Measurements from ENCODE around the gene IGFN1.
"Not testable (repeated sequence)": the region's sequence is repeated elsewhere in the genome, so short reads cannot be mapped to it uniquely, and the experiment has no call there.

IGFN1 gene

DNA sequence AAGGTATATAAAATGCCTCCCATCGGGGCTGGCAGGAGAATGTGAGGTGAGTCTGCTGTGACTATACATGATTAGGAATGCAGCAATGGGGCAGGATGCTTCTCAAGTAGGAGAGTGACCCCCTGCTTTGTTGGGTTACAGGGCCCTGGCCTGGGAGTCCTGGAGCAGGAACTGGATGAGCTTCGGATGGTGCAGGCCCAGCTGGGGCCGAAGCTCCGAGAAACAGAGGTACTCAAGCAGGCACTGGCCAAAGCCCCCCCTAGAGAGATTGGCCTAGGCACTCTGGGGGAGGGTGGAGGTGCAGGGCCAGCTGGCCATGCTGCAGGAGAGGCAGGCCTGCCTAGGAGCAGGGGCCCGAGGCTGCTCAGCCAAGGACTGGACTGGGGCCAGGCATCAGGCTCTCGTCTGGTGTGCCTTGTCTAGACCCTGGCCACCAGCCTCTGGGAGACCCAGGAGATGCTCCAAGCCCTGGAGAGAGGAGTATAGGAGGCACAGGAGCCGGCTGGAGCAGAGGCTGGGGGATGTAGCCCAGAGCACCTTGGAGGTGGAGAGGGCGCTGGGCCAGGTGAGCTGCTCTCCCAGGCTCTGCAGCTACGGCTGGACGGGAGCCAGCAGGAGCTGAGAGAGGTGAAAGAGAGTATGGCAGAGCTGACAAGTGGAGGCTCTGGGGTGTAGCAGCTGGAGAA, 59.8 kb downstream of the IGFN1 start:
- no peak for DNase-seq (ENCODE audit: low read depth in 2 of 2)

DNA sequence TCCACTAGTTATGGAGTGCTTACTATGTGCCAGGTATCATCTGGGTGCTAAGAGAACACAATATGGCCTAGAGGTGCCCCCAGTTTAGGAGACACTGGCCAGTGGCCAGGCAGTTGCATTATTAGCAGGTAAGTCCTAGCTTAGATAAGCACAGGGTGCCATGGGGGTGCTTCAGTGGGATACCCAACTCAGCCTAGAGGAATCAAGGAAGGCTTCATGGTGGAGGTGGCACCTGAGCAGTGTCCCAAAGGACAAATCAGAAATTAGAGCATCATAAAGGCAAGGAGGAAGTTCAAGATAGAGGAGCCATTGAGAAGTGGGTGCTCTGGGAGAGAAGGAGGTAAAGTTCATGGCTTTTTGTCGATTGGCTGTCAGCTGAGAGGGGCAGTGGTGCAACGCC, 60.8 kb downstream of the IGFN1 start:
- no peak for DNase-seq (ENCODE audit: low read depth in 2 of 2)

DNA sequence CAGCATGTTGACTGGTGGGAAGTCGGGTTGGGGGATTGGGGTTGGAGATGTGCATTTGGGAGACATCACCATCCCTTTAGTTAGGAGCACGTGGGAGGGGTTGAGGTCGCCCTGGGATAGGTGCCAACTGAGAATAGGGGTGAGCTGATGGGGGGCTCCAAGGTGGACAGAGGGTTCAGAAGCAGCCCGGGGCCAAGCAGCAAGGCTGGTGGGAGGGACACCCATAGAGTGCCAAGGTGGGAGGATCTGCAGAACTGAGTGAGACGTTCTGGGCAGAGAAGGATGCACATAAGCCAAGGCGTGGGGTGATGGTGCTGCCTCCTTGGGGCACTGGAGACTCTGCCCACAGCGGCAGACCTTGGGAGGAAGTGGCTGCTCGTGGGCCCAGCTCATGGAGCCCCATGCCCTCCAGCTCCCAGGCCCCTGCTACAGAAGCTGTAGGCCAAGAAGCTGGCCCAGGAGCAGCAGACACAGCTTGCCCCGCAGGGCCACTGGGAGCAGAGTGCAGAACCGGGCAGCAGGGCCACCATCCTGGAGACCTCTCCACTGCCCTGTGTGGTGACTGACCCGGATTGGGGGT, 61.3 kb downstream of the IGFN1 start:
- no peak for DNase-seq (ENCODE audit: low read depth in 2 of 2)

DNA sequence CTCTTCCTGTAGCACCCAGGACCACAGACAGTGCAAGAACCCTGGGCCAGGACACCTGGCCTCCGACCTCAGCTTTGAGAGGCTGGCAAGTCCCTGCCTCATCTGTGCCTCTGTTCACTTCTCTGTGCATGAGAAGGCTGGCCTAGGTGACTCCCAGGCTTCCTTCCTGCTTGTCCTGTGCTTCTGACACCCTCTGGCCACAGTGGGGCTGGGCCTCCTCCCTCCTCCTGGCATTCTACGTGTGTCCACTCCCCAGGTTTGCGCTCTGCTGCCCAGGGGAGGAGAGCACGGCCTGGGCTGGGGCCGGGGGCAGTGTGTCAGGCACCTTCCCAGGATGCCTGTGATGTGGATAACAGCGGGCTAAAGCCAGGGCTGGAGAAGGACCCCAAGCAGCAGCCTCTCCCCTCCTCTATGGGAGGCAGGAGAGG, 62.3 kb downstream of the IGFN1 start:
- no peak for DNase-seq (ENCODE audit: low read depth in 2 of 2)

DNA sequence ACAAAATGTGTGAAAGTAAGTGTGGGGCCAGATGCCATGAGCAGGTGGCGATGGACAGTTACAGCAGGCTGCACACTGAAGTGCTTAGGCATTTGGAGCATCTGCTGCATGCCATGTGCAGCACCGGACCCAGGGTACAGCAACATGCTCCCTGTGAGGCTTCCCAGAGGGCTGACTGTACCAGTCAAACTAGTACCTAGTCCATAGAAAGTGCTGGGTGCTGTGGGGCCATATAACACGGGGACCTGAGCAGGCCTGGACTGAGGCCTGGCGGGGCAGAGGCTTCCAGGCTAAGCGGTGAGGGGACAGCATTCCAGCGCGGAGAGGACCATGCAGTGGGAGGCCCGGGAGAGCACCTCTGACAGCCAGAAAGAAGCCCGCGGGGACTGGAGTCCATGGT, 62.8 kb downstream of the IGFN1 start:
- DNase-seq (ENCODE audit: low read depth in 2 of 2), result no peak

DNA sequence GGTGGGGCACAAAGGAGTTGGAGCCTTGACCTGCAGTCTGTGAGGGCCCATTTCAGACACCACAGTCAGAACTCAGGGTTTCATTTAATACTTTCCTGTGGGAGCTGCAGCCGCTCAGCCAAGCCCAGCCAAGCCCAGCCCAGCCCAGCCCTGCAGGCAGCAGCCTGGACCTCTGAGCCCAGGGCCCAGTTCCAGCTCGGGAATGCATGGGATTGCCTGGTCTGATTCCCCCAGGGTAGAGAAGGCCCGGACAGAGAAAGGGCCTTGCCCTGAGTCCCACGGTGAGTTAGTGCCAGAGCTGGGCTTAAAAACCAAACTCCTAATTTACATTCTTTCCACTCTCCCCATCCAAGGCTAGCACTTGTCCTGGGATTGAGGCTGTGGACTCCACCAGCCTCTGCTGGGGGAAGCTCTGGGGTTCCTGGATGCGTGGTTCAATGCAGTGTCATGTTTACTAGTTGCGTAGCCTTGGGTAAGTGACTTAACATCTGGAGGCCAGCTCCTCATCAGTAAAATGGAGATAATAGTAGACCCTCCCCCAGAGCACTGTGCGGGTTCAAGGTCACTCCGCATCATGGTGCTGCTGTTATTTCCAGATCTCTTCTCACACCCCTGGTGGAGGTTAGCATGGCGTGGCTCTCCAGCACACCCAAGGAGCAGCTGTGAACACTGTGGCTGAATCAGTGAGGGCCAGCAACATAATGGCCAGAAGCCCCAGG, 63.4 kb downstream of the IGFN1 start:
- DNase-seq (ENCODE audit: low read depth in 2 of 2), result no peak

DNA sequence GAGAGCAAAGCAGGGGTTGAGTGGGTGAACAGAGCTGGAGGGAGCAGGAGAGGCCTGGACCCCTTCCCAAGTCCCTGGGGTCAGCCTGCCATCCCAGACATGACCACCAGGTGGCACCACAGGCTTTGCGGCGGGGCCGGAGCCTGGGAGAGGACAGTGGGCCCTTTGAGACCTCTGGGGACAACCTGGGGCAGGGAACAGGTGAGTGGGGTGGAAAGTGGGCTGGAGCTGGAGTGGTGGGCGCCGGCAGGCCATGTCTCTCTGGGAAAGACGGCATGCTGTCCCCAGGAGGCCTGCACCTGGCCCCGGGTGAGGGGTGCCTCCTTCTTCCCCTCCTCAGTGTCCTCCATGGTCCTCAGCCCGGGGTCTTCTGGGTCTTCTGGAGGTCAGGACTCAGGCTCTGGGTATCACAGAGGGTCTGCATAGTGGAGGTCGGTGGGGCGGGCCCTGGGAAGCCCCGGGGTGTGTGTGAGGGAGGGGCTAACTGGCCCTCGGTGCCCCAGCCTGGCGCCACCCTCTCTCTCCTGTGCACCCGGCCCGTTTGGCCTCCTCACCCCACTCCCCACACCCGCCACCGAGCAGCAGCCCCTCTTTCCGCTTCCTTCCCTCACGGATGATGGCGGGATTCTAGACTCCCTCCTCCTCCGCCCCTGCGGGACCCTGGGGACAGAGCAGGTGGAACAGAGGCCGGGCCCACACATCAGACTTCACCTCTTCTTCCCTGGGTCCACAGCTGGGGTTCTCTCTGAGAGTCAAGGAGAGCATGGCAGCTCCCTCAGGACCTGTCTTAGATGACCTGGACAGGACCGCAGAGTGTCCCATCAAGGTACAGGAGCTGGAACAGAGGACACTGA, 64.2 kb downstream of the IGFN1 start:
- DNase-seq (ENCODE audit: low read depth in 2 of 2), result peak in 1 of 2 donors; percentile 20

DNA sequence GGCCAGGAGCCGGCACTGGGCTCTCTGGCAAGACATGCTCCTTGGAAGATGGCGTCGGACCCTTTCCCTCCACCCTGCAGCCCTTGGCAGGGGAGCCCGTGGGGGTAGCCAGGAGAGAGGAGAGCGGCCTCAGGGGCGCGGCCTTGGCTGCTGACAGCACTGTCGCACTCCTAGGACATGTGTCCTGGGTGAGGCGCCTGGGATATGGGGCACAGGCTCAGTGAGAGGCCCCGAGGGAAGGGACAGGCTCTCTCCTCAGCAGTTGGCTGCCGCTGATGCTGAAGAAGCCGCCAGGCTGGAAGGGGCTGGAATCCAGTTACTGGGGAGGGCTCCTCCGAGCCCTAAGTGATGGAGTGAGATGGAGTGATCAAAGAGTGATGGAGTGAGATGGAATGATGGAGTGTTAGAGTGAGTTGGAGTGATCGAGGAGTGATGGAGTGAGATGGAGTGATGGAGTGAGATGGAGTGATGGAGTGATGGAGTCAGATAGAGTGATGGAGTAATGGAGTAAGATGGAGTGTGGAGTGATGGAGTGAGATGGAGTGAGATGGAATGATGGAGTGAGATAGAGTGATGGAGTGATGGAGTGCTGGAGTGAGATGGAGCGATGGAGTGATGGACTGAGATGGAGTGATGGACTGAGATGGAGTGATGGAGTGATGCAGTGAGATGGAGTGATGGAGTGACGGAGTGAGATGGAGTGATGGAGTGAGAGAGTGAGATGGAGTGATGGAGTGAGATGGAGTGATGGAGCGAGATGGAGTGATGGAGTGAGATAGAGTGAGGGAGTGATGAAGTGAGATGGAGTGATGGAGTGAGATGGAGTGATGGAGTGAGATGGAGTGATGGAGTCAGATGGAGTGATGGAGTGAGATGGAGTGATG, 65.1 kb downstream of the IGFN1 start:
- no peak for DNase-seq (ENCODE audit: low read depth in 2 of 2)

DNA sequence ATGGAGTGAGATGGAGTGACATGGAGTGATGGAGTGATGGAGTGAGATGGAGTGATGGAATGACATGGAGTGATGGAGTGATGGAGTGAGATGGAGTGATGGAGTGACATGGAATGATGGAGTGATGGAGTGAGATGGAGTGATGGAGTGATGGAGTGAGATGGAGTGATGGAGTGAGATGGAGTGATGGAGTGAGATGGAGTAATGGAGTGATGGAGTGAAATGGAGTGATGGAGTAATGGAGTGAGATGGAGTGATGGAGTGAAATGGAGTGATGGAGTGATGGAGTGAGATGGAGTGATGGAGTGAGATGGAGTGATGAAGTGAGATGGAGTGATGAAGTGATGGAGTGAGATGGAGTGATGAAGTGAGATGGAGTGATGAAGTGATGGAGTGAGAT, 67.5 kb downstream of the IGFN1 start:
- not testable (repeated sequence) for DNase-seq (ENCODE audit: low read depth in 2 of 2)

DNA sequence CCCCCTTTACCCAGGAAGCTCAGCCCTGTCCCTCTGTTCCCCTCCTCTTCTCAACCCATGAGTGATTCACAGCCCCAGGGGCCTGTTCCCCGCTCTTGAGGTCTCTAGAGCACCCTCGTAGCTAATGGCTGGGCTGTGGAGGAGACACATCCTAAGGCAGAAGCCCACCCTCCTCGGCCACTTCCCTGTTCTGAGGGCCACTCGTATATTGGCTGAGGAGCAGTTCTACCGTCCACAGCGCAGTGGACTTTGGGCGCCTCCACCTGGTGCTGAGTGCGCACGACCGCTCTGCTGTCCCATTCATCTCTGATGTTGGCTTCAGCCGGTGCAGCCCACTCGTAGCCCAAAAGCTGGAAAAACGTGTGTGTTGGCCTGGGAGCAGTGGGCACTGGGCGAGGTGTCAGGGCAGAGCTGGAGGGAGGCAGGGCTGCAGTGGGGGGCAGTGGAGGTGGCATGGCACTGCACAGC, 68.2 kb downstream of the IGFN1 start:
- no peak for DNase-seq (ENCODE audit: low read depth in 2 of 2)

DNA sequence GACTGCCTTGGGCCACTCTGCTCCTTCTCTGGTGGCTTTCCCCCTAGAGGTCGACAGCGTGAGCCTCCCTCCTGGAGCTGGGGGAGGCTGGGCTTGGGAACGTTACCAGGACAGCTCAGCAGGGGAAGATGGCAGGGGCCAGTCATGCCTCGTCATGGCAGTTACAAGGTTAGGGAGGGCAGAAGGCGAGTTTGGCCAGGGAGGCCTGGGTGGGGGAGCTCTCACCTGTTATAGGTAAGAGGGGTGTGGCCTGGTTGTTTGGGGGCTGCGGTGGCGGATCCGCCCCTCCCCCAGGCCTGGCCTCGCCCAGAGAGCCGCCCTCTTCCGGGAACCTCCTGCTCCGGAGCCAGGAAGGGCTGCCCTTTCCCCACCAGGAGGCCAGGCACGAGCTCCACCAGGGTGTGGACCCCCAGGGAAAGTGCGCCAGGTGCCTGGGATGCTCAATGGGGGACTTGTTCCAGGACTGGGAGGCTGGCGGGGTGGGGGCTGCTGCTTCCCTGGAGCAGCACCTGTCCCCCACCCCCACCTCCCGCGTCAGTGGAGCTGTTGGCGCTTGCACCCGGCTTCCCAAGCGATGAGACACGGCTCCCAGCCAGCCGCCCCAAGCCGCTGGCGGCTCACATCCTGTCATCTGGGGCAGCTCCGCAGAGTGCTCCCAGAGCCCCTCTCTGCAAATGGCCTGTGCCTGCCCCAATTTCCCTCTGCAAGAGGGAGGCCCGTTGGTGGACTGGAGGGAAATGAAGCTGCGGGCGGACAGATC, 69.0 kb downstream of the IGFN1 start:
- no peak for DNase-seq (ENCODE audit: low read depth in 2 of 2)

DNA sequence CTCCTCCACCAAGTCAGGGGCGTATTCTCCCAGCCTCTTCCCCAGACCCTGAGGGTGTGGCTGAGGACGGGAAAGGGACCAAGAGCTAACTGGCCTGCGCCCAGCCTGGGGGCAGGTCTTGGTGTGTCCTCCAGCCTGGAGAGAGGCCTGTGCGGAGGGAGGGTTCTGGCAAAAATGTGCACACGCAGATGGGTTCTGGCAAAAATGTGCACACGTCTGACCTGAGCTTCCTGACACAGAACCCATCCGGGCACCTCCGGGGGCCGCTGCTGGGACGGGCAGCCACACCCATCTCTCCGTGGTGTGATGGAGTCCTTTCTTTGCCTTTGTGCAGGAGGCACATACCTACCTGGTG, 69.6 kb downstream of the IGFN1 start:
- DNase-seq (ENCODE audit: low read depth in 2 of 2), result no peak

DNA sequence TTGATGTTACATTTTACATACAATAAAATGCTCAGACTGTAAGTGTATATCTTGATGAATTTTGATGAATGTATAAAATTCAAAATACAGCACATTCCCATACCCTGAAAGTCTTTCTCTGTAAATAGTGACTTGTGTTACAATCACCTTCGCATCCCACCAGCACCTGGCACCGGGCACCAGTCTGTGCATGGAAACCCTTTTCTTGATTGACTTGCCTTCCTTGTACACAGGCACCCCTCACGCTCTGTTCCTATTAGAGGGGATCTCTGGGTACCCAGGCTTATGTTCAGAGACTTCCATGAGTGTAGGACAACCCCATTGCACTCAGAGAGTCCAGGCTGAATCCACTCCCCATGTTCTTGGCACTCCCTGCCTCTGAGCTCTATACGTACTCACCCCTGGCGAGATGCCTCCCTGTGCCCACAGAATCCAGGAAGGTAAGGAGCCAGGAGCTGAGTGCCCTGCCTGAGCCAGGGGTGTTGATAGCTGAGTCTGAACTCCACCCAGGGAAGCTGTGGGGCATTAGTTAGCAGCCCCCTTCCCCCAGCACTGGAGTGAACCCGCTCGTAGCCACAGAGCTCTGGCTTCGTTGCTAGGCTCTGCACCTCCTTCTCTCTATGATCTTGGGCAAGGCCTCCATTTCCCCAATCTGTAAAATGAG, 70.2 kb downstream of the IGFN1 start:
- DNase-seq (ENCODE audit: low read depth in 2 of 2), result no peak

DNA sequence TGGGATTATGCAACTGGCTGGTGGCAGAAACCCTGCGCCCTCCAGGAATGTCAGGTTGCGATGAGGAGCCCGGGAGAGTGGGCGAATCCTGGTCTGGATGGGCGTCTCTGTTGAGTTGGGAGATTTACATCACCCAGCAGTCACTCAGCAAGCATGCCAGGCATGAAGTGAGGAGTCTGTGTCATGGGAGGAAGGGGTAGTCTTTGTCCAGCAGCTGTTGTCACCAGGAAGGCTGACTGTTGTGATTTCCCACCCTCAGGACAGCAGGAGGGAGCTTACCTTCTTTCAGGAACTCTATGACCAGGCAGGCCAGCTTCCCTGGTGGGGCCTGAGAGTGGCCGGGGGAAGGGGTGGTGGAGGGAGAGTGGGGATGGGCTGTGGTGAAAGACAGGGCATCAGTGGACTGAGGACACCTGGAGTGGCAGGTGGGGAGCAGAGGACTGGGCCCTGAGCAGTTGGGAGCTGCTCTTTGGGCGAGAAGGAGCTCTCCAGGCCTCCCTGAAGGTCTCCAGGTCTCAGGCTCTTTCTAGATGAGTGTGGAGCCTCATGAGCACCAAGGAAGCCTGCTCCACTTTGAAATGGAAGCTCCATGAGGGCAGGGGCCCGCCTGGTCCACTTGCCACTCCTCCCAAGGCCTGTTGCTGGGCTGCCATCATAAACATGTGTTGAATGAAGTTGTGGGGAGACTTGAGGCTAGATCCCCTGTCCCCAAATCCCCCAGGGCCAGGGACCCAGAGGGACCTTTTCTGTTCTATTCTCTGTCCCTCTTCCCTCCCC, 71.3 kb downstream of the IGFN1 start:
- DNase-seq (ENCODE audit: low read depth in 2 of 2), result no peak

DNA sequence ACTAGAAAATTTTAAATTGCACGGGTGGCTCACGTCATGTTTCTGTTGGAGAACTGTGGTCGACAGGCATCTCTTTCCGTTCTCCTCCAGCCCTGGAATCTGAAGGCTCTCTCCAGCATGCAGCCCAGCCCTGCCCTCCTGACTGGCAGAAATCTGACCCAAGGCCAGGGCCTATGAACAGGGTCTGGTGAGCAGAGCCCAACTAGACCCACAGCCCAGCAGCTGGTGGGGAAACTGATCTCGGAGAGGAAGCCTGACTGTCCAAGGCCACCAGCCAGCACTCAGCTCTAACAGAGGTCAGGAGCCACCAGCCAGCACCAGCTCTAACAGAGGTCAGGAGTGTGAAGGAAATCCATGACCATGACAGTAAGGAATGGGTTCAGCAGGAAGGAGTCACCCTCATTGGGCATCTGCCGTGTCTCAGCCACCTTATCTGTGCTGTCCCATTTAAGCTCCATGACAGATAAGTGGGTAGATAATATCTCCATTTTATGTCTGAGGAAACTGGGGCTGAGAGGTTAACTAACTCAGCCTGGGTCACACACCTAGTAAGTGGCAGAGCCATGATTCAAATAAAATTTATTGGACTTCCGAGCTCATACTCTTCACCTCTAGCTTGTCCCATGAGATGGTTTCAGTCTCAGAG, 72.5 kb downstream of the IGFN1 start:
- no peak for DNase-seq (ENCODE audit: low read depth in 2 of 2)

DNA sequence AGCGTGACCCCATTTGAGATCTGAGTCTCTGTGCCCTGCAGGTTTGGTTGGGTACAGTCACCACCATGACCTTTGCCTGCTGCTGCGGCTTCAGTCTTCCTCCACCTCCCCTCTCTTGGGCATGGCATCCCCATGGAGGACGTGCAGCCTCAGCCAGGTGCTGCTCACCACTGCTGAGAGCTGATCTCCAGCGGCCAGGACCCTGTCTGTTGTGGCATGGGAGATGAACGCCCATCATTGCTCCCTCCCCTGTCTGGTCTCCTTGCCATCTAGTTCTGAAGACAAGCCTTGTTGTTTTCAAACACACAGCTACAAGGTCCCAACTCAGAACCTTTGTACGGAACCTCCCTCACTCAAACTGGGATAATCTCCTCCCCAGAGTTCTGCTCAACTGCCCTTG, 73.4 kb downstream of the IGFN1 start:
- no peak for DNase-seq (ENCODE audit: low read depth in 2 of 2)

DNA sequence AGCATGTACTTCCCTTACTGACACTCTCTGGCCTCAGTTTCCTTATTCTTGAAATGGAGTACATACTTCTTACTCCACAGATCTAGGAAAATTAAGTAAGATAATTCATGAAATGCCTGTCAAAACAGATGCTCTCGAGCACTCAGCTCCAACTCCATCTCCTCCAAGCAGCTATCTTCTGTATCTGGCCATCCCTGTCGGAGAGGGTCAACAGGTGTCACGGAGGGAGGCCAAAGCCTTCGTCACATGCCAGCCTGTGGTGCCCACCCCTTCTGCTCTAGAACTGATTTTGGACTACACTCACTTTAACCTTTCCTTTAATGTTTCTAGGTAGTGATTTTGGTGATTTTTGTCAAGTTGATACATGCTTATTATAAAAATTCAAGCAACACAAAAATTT, 73.9 kb downstream of the IGFN1 start:
- no peak for DNase-seq (ENCODE audit: low read depth in 2 of 2)

DNA sequence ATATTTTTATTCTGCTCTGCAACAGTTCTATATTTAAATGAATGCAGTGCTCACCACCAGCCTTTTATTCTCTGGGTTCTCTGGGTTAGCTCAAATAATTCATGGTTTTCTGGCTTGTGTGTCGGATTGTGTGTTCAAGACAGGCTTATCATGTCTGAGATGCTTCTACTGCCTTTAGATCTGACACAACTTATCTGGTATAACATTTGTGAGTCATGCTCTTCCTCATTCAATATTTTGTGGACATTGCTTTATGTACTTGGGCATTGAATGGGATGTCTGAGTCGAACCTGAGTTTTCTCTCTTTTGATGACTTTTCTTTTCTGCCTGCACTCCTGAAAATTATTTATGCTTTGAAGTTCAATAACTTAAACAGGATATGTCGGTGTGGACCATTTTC, 75.1 kb downstream of the IGFN1 start:
- no peak for DNase-seq (ENCODE audit: low read depth in 2 of 2)

DNA sequence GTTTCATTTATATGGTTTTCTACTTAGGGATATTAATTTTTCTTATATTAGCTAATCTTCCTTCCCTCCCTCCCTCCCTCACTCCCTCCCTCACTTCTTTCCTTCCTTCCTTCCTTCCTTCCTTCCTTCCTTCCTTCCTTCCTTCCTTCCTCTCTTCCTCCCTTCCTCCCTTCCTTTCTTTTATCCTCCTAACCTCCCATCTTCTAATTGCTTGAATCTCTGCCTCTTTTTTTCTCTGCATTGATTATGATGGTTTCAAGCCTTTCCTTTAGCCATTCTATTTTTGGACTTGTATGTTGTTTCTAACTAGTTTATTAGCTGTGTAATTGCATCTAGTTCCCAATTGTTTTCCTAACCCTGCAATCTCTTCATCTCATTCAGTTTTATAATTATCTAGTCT, 75.7 kb downstream of the IGFN1 start:
- no peak for DNase-seq (ENCODE audit: low read depth in 2 of 2)
